Smooth muscle cell (in vitro differentiated cells): ENCODE measurements around the gene SLC29A3. TPM values are rescaled to one million over a fixed set of nuclear protein-coding genes. Genes with fewer than 3 reads are reported as not detected.

Experiments
- DNase-seq: peaks from one replicate; lab custom pipeline; 2025; ENCODE audit not compliant: unreplicated experiment; lab: John Stamatoyannopoulos, UW
- H2AFZ ChIP-seq: fragments of 200-600 bp; sonication (generic); 2 replicates; pipeline ENCODE4 v1.6.0; 2016; ENCODE audit warnings: antibody characterized with exemption, low read depth, mild to moderate bottlenecking
- H3F3A ChIP-seq: fragments of 200-600 bp; sonication (generic); 2 replicates; pipeline ENCODE4 v1.6.0; 2017; ENCODE audit warnings: antibody characterized with exemption, low read depth
- H3K27ac ChIP-seq: fragments of 200-600 bp; sonication (generic); 2 replicates; pipeline ENCODE4 v1.5.1; 2016; ENCODE audit warnings: low read depth, mild to moderate bottlenecking
- H3K27me3 ChIP-seq: fragments of 200-600 bp; sonication (generic); 2 replicates; pipeline ENCODE4 v1.6.1; 2016; ENCODE audit warnings: low read depth, mild to moderate bottlenecking
- H3K36me3 ChIP-seq: fragments of 200-600 bp; sonication (generic); 2 replicates; pipeline ENCODE4 v1.5.1; 2016; ENCODE audit warnings: low read depth
- H3K4me1 ChIP-seq: fragments of 200-600 bp; sonication (generic); 2 replicates; pipeline ENCODE4 v1.5.1; 2016; ENCODE audit warnings: low read depth
- H3K4me2 ChIP-seq: fragments of 200-600 bp; sonication (generic); 2 replicates; pipeline ENCODE4 v1.6.0; 2016; ENCODE audit warnings: mild to moderate bottlenecking
- H3K4me3 ChIP-seq: fragments of 200-600 bp; sonication (generic); 2 replicates; pipeline ENCODE4 v1.5.1; 2016; ENCODE audit warnings: mild to moderate bottlenecking
- H3K79me2 ChIP-seq: fragments of 200-600 bp; sonication (generic); 2 replicates; pipeline ENCODE4 v1.6.0; 2016; ENCODE audit warnings: low read depth, mild to moderate bottlenecking
- H3K9ac ChIP-seq: fragments of 200-600 bp; sonication (generic); 2 replicates; pipeline ENCODE4 v1.6.0; 2016; ENCODE audit warnings: low read depth
- H3K9me3 ChIP-seq: fragments of 200-600 bp; sonication (generic); replicated peaks from 2 replicates; pipeline ENCODE4 v1.5.1; 2016; ENCODE audit warnings: low read depth
- H4K20me1 ChIP-seq: fragments of 200-600 bp; sonication (generic); 2 replicates; pipeline ENCODE4 v1.6.0; 2016; ENCODE audit warnings: low read depth
- CTCF ChIP-seq: fragments of 200-600 bp; sonication (generic); IDR thresholded peaks from 2 replicates; pipeline ENCODE4 v1.5.1; 2017; ENCODE audit warnings: borderline replicate concordance, mild to moderate bottlenecking, antibody characterized with exemption; ENCODE audit not compliant: insufficient read depth, poor library complexity, severe bottlenecking
- WGBS: methylation state at CpG from one replicate; pipeline ENCODE4 v1.1.7; 2016; ENCODE audit warnings: low lambda C conversion rate; 5-methylcytosine and 5-hydroxymethylcytosine counted together
- polyA plus RNA-seq: library from polyadenylated mRNA; unstranded; fragments of >200 nt; fragmentation: Nextera tagmentation; extraction: Ambion mirVana; gene quantifications from 2 replicates; pipeline ENCODE4 v1.2.1, GENCODE V29; 2016
- total RNA-seq: library from RNA; depleted of rRNA; stranded (reverse); fragments of >200 nt; gene quantifications from 2 replicates; pipeline ENCODE4 v1.2.3, GENCODE V29; 2014

The SLC29A3 gene
- total and polyA plus RNA-seq, 2 experiments from 2014 or later: 2.9 to 4.8 TPM

DNA sequence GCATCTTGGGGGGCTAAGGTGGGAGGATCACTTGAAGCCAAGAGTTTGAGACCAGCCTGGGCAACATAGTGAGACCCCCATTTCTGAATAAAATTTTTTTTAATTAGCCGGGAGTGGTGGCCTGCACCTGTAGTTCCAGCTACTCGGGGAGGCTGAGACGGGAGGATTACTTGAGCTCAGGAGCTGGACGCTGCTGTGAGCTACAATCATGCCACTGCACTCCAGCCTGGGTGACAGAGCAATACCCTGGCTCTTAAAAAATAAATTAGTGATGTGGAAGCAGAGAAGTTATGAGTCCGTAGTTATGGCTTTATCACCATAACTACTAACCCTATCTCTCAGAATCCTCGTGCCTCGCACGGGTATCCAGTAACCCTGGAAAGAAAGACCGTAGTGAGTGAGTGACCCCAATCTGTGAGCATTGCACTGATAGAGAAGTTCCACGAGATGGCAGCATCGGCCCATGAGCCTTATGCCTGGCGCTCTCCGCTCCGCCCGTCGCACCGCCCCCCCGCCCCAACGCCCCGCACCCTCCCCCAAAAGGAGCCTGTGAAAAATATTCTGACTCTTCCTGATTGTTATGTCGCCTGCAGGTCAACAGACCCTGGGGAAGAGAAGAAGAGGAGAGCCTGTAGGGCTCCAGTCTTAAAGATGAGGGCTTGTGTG, 4.9 kb upstream of the SLC29A3 start:
- H3K36me3 ChIP-seq: no peaks in the 10 kb centered on the region
- peak overlapping the region; percentile 17 for H3K4me3 ChIP-seq
- H3K79me2 ChIP-seq: no peaks in the 10 kb centered on the region
- no peaks in the 10 kb centered on the region for H3K27me3 ChIP-seq
- H3K27ac ChIP-seq: no peak overlapping the region
- no peak overlapping the region for H3K9ac ChIP-seq
- TF ChIP-seq CTCF: peak; percentile 86
- peaks cover 17% of the 10 kb centered on the region for H3F3A ChIP-seq
- H3K9me3 ChIP-seq: no peaks in the 10 kb centered on the region
- H2AFZ ChIP-seq: no peak overlapping the region
- WGBS: 12% methylated on average over 21 of the region's 21 CpGs
- no peaks in the 10 kb centered on the region for H4K20me1 ChIP-seq
- H3K4me2 ChIP-seq: peak overlapping the region; percentile 79
- peaks cover 8% of the 10 kb centered on the region for H3K4me1 ChIP-seq
- no peak for DNase-seq

GRCh38 chr10:71314694-71315225, 4.3 kb upstream of the SLC29A3 start:
- peak overlapping the region; percentile 79 for H3K4me2 ChIP-seq
- no peaks in the 10 kb centered on the region for H3K36me3 ChIP-seq

DNA sequence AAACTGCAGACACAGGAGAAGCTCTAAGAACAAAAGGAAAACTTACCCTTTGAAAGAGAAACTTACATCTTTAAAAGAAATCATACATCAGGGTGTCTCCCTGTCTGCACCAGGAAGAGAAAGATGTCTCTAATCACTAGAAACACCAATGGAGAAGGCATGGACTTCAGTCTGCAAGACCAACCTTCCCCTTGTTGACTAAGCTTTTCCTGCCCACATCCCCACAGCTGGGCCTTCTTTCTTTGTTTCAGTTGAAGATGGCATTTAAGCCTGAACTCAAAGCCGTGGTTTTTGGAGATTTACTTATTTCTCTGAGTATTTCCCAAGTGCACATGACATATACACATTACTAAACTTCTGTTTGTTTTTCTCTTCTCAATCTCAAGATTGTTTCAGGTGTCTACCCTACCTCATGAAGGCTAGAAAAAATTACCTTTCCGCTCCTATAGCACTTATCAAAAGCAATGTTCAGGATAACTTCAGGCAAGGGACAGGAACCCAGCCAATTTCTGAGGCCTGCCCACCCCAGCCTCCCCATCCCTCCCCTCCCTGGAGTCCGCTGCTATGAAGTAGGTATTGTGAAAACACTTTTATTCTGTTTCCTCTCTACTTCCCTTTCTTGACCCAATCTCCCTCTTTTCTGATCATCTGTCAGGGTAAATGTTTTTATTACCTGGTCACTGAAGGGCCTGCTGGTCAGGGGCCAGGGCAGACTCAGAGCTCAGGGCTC, 2.8 kb upstream of the SLC29A3 start:
- Histone ChIP-seq H3F3A (peaks cover 17% of the 10 kb centered on the region), H3K79me2 (no peaks in the 10 kb centered on the region), H3K4me1 (peaks cover 13% of the 10 kb centered on the region), H3K9me3 (no peaks in the 10 kb centered on the region), H3K9ac (no peak overlapping the region), H3K27me3 (no peaks in the 10 kb centered on the region), H3K4me2 (no peak overlapping the region), H4K20me1 (no peaks in the 10 kb centered on the region), H3K36me3 (no peaks in the 10 kb centered on the region), H3K4me3 (no peak overlapping the region), H3K27ac (no peak overlapping the region), H2AFZ (no peak overlapping the region)
- WGBS: 73% methylated on average over 3 of the region's 3 CpGs
- no peak for DNase-seq
- TF ChIP-seq CTCF: no peak

More at GRCh38 chr10:71314694-71315225, 4.3 kb upstream of the SLC29A3 start:
- no peak overlapping the region for H3K27ac ChIP-seq
- no peak overlapping the region for H2AFZ ChIP-seq
- H3K9ac ChIP-seq: no peak overlapping the region
- 55% methylated on average over 11 of the region's 11 CpGs for WGBS
- peaks cover 17% of the 10 kb centered on the region for H3F3A ChIP-seq
- peaks cover 10% of the 10 kb centered on the region for H3K4me1 ChIP-seq
- TF ChIP-seq CTCF: no peak
- H3K9me3 ChIP-seq: no peaks in the 10 kb centered on the region
- no peaks in the 10 kb centered on the region for H3K79me2 ChIP-seq
- H4K20me1 ChIP-seq: no peaks in the 10 kb centered on the region
- H3K27me3 ChIP-seq: no peaks in the 10 kb centered on the region
- no peak for DNase-seq
- peak overlapping the region; percentile 17 for H3K4me3 ChIP-seq
